HG02884 (cell line): ENCODE measurements around the gene ATE1.
"Not testable (repeated sequence)": the region's sequence is repeated elsewhere in the genome, so short reads cannot be mapped to it uniquely, and the experiment has no call there.

ENCODE experiments used
- ATAC-seq: cut with Tn5 transposase; IDR thresholded peaks from one replicate; pipeline ENCODE4 v1.9.1; 2021; ENCODE audit warnings: mild to moderate bottlenecking, moderate library complexity; ENCODE audit not compliant: unreplicated experiment

The ATE1 gene

DNA sequence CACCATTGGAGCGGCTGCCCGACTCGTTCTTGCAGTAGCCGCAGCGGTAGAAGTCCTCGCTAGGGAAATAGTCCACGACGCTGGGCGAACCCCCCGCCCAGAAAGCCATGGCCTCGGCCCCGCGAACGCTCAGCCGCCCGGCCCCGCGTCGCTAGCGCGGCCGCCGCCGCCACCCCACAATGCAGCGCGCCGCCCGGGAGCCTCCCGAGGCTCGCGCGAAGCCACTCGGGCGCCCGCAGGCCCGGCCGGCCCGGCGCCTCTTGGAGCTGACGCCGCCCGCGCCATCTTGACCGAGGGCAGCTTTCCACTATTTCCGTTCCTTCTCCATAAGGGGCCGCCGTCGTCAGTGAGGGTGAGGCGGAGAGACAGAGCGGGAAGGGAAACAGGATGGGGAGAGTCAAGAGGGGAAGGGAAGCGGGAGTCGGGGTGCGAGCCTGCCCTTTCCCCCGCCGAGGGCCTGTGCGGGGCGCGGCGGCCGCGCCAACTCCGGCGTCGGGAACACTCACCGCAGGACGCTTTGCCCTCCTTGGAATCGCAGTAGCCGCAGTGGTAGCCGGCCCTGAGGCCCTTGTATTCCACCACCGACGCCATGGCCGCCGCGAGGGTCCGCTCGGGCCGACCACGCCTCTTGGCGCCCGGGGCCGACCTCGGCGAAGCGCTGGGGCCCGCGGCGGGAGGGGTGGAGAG is at the start of gene ATE1:
Gene ATE1, minus strand, starts transcription at position 191 of the 687 bp plus-strand sequence. Its CDS starts 82 bp downstream, at position 109.
- ATAC-seq = peak; percentile 80

- ATAC-seq = no peak
Measured at GRCh38 chr10:121976607-121977006, 48.8 kb upstream of the ATE1 start.

DNA sequence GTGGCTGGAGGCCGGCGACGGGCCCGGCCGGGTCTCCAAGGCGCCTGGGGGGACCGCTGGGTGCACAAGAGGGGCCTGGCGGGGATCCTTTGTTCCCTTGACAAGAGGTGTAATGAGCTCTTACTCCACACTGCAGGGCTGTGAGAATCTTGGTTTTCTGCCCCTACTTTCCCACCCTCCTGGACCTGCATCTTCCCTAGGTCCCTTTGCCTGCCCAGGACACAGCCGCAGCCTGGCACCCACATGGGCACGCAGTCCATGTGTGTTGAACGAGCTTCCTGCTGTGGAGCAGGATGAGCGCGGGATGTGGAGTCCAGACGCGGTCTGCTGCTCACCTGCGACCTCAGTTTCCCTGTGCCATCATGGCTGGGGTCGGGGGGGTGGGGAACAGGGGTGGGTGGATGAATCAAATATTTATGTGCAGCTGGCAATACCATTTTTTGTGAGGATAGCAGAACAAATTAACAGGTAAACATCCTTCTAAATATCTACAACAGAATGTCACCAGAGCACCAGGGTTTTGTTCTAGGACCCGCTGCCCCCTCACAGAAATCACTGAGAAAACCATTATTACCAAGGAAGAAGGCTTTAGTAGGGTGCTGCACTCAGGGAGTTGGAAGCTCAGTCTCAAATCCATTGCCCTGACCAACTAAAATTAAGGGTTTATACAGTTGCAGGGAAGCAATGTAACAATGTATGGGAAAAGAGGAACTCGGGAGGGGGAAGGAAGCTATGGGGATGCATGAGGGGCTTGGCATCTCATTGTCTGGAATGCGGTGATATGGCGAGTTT is 47.7 kb upstream of the ATE1 start:
- ATAC-seq = no peak

DNA sequence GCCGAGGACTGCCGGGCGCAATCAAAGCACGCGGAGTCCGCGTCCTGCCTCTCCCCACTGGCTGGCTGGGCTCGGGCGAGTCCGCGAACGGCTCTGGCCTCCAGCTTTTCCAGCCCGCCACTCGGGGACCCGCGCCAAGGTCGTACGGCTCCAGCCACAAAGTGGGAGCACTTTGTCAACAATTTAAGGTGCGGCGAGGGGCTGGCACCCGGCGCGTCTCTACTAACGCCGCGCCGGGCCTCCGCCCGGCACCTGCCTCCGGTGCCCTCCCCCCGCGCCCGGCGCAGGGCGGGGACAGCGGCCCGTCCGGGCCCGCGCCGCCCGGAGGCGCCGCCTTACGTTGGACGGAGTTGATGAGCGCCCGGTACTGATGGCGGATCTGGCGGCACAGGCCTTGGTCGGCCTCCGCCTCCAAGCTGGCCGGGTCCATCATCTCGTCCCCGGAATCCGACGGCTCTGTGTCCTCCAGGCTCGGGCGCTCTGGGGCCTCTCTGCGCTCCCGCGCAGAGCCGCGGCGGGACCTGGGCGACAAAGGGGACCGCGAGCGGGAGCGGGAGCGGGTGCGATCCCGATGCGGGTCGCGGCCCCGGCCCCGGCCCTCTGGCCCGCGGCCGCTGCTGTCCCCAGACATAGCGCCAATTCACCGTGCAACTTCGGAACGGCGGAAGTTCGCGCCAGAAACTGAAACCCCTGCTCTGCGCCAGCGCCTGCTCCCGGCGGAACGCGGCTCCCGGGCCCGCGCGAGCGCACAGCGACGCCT is 46.9 kb upstream of the ATE1 start, which contains the start of gene NSMCE4A:
Gene NSMCE4A, minus strand, starts transcription at position 683 of the 760 bp plus-strand sequence. Its CDS starts 52 bp downstream, at position 631.
- peak; percentile 80 for ATAC-seq

DNA sequence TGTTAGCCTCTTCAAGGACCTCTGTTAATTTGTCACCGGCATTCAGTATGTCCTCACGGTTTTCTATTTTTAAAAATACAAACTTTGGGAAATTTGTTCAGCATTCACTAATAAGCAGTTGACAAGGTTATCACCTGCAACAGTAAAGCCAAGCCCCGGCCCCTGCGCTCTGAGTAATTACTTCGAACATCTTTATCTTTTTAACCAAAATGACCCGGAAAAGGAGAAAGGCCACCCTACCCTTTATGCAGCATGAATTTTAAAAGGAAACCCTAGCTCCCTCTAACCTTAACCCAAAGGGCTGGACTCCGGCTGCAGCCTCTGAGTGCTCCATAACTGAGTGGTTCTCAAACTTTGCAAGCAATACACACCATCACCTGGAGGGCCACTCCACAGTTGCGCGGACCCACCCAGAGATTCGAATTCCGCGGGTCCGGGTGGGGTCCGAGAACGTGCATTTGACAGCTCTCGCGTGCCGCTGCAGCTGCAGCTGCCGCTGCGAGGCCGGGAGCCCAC is 46.2 kb upstream of the ATE1 start:
- ATAC-seq = no peak

DNA sequence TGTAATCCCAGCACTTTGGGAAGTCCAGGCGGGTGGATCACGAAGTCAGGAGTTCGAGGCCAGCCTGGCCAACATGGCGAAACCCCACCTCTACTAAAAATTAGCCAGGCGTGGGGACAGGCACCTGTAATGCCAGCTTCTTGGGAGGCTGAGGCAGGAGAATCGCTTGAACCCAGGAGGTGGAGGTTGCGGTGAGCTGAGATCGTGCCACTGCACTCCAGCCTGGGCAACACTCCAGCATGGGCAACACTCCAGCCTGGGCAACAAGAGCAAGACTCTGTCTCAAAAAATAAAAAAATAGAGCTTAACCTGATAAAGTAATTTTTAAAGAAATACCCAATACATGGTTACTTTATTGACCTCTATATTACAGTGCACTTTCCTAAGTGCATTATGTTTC is 41.3 kb upstream of the ATE1 start:
- not testable (repeated sequence) for ATAC-seq

DNA sequence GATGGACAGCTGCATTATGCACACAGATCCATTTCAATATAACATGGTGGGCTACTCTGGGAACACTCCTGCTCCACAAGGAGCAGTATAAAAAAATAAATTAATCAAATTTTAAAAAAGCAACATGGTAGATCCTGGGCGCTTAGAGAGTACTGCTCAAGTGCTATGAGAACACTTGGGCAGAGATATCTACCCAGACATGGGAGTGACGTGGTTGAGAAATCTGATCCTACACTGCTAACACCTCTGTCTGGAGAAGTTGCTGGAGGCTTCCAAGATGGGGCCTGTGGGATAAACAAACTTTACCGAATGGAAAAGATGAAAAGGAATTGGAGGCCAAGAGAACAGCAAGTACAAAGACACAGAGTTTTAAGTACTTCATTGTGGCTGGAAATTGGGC is 38.2 kb upstream of the ATE1 start:
- ATAC-seq = no peak

GRCh38 chr10:121961456-121961855 is 33.6 kb upstream of the ATE1 start:
- no peak for ATAC-seq

DNA sequence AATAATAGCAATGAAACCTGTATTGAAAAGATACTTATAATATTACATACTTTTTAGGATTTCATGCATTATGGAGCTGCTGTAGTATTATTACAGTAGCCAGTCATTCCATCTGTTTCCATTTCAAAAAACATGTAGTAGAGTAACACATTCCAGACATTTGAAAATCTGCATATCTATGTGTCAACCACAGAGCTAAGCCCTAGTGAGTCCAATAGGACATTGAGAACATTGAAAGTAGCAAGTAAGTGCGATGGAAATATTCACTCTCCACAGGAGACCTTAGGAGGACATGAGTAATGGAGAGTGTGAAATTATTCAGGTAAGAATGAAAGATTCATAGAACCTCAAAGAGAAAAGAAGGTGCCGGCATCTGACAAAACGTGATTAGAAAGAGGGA is 31.8 kb upstream of the ATE1 start:
- ATAC-seq = no peak

GRCh38 chr10:121956111-121957061 is 28.6 kb upstream of the ATE1 start:
- no peak for ATAC-seq

DNA sequence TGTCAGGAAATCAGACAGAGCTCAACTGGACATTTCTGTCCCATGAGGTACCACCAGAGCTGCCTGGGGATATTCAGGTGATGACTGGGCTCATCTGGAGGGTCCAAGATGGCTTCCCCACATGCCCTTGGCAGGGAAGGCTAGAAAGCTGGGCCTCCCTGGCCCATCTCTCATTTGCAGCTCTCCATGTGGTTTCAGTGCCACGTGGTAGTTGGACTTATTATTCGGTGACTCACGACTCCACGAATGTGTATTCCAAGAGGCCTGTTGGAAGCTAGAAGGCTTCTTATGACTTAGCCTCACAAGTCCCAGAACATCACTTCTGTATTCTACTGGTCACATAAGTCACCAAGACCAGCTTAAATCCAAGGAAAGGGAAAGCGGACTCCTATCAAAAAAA is 24.4 kb upstream of the ATE1 start:
- ATAC-seq = no peak

- ATAC-seq = no peak
Measured at GRCh38 chr10:121949451-121949850, 21.6 kb upstream of the ATE1 start.

GRCh38 chr10:121949049-121949448 is 21.2 kb upstream of the ATE1 start:
- ATAC-seq = no peak

GRCh38 chr10:121947343-121948330 is 19.8 kb upstream of the ATE1 start:
- no peak for ATAC-seq

GRCh38 chr10:121942749-121943416 is 15.1 kb upstream of the ATE1 start:
- no peak for ATAC-seq

DNA sequence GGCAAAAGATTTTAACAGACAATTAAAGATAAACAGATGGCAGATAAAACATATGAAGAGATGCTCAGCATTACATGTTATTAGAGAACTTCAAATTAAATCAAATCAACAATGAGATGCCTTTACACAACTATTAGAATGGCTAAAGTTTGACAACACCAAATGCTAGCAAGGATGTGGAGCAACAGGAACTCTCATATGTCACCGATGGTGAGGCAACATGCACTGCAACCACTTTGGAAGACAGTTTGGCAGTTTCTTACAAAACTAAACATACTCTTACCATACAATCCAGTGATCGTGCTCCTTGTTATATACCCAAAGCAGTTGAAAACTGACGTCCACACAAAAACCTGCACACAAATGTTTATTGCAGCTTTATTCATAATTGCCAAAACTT is 13.7 kb upstream of the ATE1 start:
- ATAC-seq = no peak

GRCh38 chr10:121936295-121936694 is 8.5 kb upstream of the ATE1 start:
- no peak for ATAC-seq

DNA sequence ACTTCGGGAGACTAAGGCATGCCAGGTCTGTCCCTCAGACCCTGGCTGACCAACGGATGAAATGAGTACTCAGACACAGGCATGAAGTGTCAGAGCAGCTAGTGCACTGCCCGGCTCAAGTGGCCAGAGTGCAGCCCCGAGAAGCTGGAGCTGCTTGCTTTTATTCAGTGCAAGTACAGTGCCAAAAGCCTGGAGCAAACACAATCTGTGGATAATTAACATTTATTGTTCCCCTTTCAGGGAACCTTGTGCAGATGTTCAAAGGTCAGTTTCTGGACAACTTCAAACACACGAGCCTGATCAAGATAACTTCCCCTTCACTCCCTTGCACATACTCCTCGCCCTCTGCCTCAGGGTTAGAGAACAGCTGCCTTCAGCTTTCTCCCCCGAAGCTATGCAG is 7.9 kb upstream of the ATE1 start:
- ATAC-seq = no peak
